IPS-NIHi11 (cell line): ENCODE results near the gene CD244.

ENCODE experiments used
- DNase-seq: peaks from one replicate; pipeline ENCODE4 v3.0.0; 2012; ENCODE audit warnings: mixed read lengths, low spot score

CD244 gene

GRCh38 chr1:160780398-160780755 lies 82.3 kb downstream of the CD244 start:
- no peak for DNase-seq
